NCI-H1436 (cell line): ENCODE data around the gene UTP11.

Experiments
- DNase-seq: peaks from one replicate; lab custom pipeline; 2025; lab: John Stamatoyannopoulos, UW

Gene UTP11

GRCh38 chr1:38046333-38046883 lies 33.9 kb downstream of the UTP11 start, which contains the start of gene POU3F1:
TSS of gene POU3F1 (minus strand) at chr1:38046793. CDS start at chr1:38046743, 50 bp downstream.
- DNase-seq: no peak

- DNase-seq: peak; percentile 81
These were observed 34.5 kb downstream of the UTP11 start for GRCh38 chr1:38046884-38047602.

GRCh38 chr1:38047603-38048141 lies 35.1 kb downstream of the UTP11 start:
- DNase-seq: no peak

- DNase-seq: no peak
These were observed 38.0 kb downstream of the UTP11 start for GRCh38 chr1:38050397-38051078.

- DNase-seq: no peak
These were observed 38.6 kb downstream of the UTP11 start for GRCh38 chr1:38051079-38051543.

GRCh38 chr1:38052750-38053415 lies 40.3 kb downstream of the UTP11 start:
- DNase-seq: no peak

GRCh38 chr1:38053416-38054091 lies 41.0 kb downstream of the UTP11 start:
- no peak for DNase-seq

GRCh38 chr1:38055398-38055797 lies 42.9 kb downstream of the UTP11 start:
- DNase-seq: no peak

- DNase-seq: no peak
These were observed 43.4 kb downstream of the UTP11 start for GRCh38 chr1:38055965-38056364.

GRCh38 chr1:38059635-38060250 lies 47.2 kb downstream of the UTP11 start:
- no peak for DNase-seq

- DNase-seq: no peak
These were observed 48.0 kb downstream of the UTP11 start for GRCh38 chr1:38060498-38060897.

- no peak for DNase-seq
These were observed 48.8 kb downstream of the UTP11 start for GRCh38 chr1:38061290-38061689.

GRCh38 chr1:38061883-38062328 lies 49.4 kb downstream of the UTP11 start:
- DNase-seq: no peak

GRCh38 chr1:38062361-38063288 lies 50.1 kb downstream of the UTP11 start:
- DNase-seq: peak; percentile 88

GRCh38 chr1:38063616-38064015 lies 51.1 kb downstream of the UTP11 start:
- DNase-seq: no peak

- no peak for DNase-seq
These were observed 51.8 kb downstream of the UTP11 start for GRCh38 chr1:38064197-38064903.

GRCh38 chr1:38068220-38068979 lies 55.9 kb downstream of the UTP11 start:
- no peak for DNase-seq

GRCh38 chr1:38068980-38069340 lies 56.4 kb downstream of the UTP11 start:
- no peak for DNase-seq
